Esophagus muscularis mucosa (tissue), 4 donors: ENCODE results near the gene GPD1L. TPM values are rescaled to one million over a fixed set of nuclear protein-coding genes. Genes with fewer than 3 reads are reported as not detected.

Experiments used
- DNase-seq: peaks from one replicate; pipeline ENCODE4 v3.0.0-alpha.2; 2017; ENCODE audit errors: extremely low spot score
- H3K27ac ChIP-seq, 4 donors: fragments of 200-600 bp; sonication (generic); replicated peaks in 1 of 4; 1 replicate in 3 of 4; 2 replicates in 1 of 4; pipeline ENCODE4 v1.5.1; 2016 to 2019; ENCODE audit warnings: mild to moderate bottlenecking in 1 of 4
- H3K27me3 ChIP-seq, 4 donors: fragments of 200-600 bp; sonication (generic); one replicate each; pipeline versions ENCODE4 v1.5.1 to v1.6.0; 2016 to 2019
- H3K36me3 ChIP-seq, 4 donors: fragments of 200-600 bp; sonication (generic); one replicate each; pipeline ENCODE4 v1.5.1; 2016 to 2019
- H3K4me1 ChIP-seq, 4 donors: fragments of 200-600 bp; sonication (generic); one replicate each; pipeline ENCODE4 v1.5.1; 2016 to 2019
- H3K4me3 ChIP-seq, 4 donors: fragments of 200-600 bp; sonication (generic); 1 replicate in 2 of 4; 2 replicates in 2 of 4; pipeline ENCODE4 v1.5.1; 2016 to 2019; ENCODE audit warnings: mild to moderate bottlenecking in 4 of 4, moderate library complexity in 1 of 4
- H3K9me3 ChIP-seq, 4 donors: fragments of 200-600 bp; sonication (generic); 1 replicate in 3 of 4; 2 replicates in 1 of 4; pipeline ENCODE4 v1.5.1; 2016 to 2019
- EP300 ChIP-seq: sonication (generic); formaldehyde crosslinking; IDR thresholded peaks from one replicate; pipeline ENCODE4 v1.6.1; 2017; ENCODE audit warnings: antibody characterized with exemption
- POLR2A ChIP-seq: fragments of 450-650 bp; IDR thresholded peaks from one replicate; pipeline ENCODE4 v1.6.1; 2017; ENCODE audit warnings: antibody characterized with exemption, moderate library complexity, mild to moderate bottlenecking, low read depth
- POLR2AphosphoS5 ChIP-seq, 2 donors: sonication (generic); formaldehyde crosslinking; IDR thresholded peaks; one replicate each; pipeline ENCODE4 v1.6.1; 2017; ENCODE audit warnings: antibody characterized with exemption in 2 of 2
- whole genome bisulfite sequencing: methylation state at CpG from one replicate; pipeline ENCODE4 v1.1.5; 2018; 5-methylcytosine and 5-hydroxymethylcytosine counted together
- intact Hi-C: fragments of 100-400 bp; cut with DNase I; formaldehyde crosslinking; loops from one replicate; pipeline ENCODE4 v1.15.1; 2023
- total RNA-seq, 4 donors: library from RNA; depleted of rRNA; stranded (reverse); fragments of >200 nt; gene quantifications; one replicate each; pipeline versions ENCODE4 v1.1.0 to v1.2.1, GENCODE V29; 2016
- TF ChIP-seq, protein P1 (sequence below), 3 experiments: fragments of 200-600 bp in 2 of 3; fragments of 450-650 bp in 1 of 3; sonication (generic) in 2 of 3; IDR thresholded peaks; one replicate each; pipeline ENCODE4 v1.5.1; 2017 to 2019; ENCODE audit warnings: antibody characterized with exemption in 3 of 3, mild to moderate bottlenecking in 2 of 3, moderate library complexity in 1 of 3

The GPD1L gene
- total RNA-seq, 4 donors from 2014 or later, result 75.6 to 117 (median 79.7) TPM

DNA sequence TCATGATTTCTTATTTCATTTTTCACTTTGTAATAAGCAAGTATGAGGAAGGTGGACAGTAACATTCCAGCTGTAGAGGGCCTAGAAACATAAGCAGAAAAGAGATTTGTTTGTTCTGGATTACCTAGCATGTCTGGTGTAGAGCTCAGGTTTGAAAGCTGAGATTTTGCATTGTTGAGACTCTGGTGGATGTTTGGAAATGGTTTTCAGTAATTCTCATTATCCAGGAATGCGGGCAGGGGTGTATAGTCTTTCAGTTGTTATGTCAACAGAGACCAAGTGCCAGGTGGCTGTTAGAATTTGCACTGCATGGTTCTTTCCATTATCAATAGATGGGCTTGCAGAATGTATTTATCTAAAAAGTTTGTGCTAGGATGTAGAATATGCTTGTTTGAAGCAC is 10.9 kb downstream of the GPD1L start:
- intact Hi-C loops, result no loop called here
- 72% methylated on average over 1 of the region's 1 CpG for WGBS
- Histone ChIP-seq H3K27me3 (no peaks in the 10 kb centered on the region), H3K4me1 (peaks cover 14 to 21% (median 15%) of the 10 kb centered on the region in 4 donors), H3K9me3 (no peaks in the 10 kb centered on the region), H3K27ac (no peak overlapping the region), H3K36me3 (no peaks in the 10 kb centered on the region), H3K4me3 (no peak overlapping the region)
- no peak for DNase-seq
- TF ChIP-seq, protein P1, sequence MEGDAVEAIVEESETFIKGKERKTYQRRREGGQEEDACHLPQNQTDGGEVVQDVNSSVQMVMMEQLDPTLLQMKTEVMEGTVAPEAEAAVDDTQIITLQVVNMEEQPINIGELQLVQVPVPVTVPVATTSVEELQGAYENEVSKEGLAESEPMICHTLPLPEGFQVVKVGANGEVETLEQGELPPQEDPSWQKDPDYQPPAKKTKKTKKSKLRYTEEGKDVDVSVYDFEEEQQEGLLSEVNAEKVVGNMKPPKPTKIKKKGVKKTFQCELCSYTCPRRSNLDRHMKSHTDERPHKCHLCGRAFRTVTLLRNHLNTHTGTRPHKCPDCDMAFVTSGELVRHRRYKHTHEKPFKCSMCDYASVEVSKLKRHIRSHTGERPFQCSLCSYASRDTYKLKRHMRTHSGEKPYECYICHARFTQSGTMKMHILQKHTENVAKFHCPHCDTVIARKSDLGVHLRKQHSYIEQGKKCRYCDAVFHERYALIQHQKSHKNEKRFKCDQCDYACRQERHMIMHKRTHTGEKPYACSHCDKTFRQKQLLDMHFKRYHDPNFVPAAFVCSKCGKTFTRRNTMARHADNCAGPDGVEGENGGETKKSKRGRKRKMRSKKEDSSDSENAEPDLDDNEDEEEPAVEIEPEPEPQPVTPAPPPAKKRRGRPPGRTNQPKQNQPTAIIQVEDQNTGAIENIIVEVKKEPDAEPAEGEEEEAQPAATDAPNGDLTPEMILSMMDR (IDR thresholded peaks at IDR 0.05), result no peak
- TF ChIP-seq POLR2A, result no peak
- TF ChIP-seq EP300, result no peak
- no peak for TF ChIP-seq POLR2AphosphoS5 (IDR thresholded peaks at IDR 0.05)

DNA sequence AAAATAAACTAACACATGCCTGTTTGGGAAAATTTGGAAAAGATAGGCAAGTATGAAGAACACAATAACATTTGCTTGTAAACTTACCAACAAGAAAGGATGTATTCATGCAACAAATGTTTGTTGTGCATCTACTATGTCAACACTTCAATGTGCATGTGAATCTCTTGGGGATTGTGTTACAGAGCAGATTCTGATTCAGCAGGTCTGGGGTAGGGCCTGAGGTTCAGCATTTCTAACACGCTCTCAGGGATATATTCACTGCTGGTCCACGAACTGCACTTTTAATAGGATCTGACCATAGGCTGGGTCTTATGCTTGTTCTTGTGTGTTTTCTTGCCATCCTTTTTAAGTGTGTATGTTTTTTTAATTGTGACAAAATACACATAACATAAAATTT is 11.8 kb downstream of the GPD1L start:
- DNase-seq, result no peak
- TF ChIP-seq, protein P1 (IDR thresholded peaks at IDR 0.05), result no peak
- TF ChIP-seq EP300 (no peak), POLR2A (no peak), POLR2AphosphoS5 (IDR thresholded peaks at IDR 0.05) (no peak)
- Histone ChIP-seq H3K36me3 (no peaks in the 10 kb centered on the region), H3K9me3 (no peaks in the 10 kb centered on the region), H3K4me1 (peaks cover 10 to 21% (median 14%) of the 10 kb centered on the region in 4 donors), H3K27me3 (no peaks in the 10 kb centered on the region), H3K27ac (no peak overlapping the region), H3K4me3 (no peak overlapping the region)
- intact Hi-C loops, result no loop called here
- WGBS, result 94% methylated on average over 2 of the region's 2 CpGs

DNA sequence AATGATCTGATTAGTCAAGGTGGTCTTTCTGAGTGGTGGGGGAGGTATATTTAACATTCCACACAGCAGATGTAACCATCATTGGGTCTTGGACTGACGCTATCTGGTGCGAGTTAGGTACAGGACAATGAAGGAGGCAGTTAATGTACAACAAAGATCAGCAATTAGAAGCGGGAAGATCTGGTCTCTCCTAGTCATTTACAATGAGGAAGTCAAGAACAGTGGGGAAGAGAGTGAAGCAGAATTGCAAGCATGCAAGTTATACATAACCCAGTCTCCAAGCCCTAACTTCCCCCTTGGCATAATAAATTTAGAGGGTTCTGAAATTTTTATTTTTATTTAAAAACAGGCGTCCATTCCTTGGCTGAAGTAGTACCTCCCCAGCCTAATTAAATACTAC is 14.1 kb downstream of the GPD1L start:
- Histone ChIP-seq H3K27me3 (no peaks in the 10 kb centered on the region), H3K36me3 (no peaks in the 10 kb centered on the region), H3K4me3 (no peak overlapping the region), H3K9me3 (no peaks in the 10 kb centered on the region), H3K4me1 (peaks cover 10 to 17% (median 15%) of the 10 kb centered on the region in 4 donors), H3K27ac (no peak overlapping the region)
- TF ChIP-seq POLR2A, result no peak
- no peak for TF ChIP-seq EP300
- TF ChIP-seq POLR2AphosphoS5 (IDR thresholded peaks at IDR 0.05), result no peak
- TF ChIP-seq, protein P1 (IDR thresholded peaks at IDR 0.05), result no peak
- intact Hi-C loops, result no loop called here
- DNase-seq, result no peak
- 68% methylated on average over 4 of the region's 4 CpGs for WGBS

DNA sequence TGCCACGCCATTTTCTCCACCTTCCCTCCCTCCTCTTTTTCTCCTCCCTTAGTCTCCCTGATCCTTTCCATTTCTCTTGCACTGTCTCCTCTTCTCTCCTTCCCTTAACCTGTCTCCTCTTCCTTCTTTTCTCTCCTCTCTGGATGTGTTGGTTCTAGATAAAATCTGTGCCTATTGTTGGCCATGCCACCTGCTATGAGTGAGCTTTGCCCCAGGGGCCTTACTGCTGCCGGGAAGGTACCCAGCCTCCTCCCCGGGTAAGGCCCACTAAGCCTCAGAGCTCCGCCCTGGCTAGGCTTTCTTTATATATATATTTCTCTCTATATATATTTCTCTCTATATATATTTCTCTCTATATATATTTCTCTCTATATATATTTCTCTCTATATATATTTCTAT is 14.7 kb downstream of the GPD1L start:
- Histone ChIP-seq H3K36me3 (no peaks in the 10 kb centered on the region), H3K9me3 (no peaks in the 10 kb centered on the region), H3K27me3 (no peaks in the 10 kb centered on the region), H3K4me3 (no peak overlapping the region), H3K4me1 (peaks cover 14 to 23% (median 18%) of the 10 kb centered on the region in 4 donors), H3K27ac (no peak overlapping the region)
- DNase-seq, result no peak
- intact Hi-C loops, result no loop called here
- TF ChIP-seq POLR2A (no peak), POLR2AphosphoS5 (IDR thresholded peaks at IDR 0.05) (no peak), EP300 (no peak)
- TF ChIP-seq, protein P1 (IDR thresholded peaks at IDR 0.05), result no peak
- WGBS, result 83% methylated on average over 4 of the region's 4 CpGs

DNA sequence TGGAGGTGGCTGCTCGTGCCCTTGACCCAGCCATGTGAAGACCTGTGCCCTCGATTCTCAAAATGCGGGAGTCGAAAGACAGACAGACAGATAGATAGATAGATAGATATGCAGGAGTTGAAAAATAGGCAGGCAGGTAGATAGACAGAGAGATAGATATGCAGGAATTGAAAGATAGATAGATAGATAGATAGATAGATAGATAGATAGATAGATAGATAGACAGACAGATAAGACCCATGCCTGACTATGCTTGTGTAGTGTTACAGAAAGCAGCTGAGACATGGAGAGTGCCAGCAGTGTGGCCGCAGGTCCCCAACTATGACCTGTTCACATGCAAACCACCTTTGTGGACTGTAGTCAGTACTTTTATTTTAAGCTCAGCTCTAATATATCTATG is 17.2 kb downstream of the GPD1L start:
- H3K36me3 ChIP-seq, result peaks cover 0 to 4% (median 0%) of the 10 kb centered on the region in 4 donors
- WGBS, result 93% methylated on average over 5 of the region's 5 CpGs
- H3K9me3 ChIP-seq, result no peaks in the 10 kb centered on the region
- peaks cover 14 to 38% (median 17%) of the 10 kb centered on the region in 4 donors for H3K4me1 ChIP-seq
- intact Hi-C loops, result no loop called here
- no peak overlapping the region for H3K27ac ChIP-seq
- no peak overlapping the region for H3K4me3 ChIP-seq
- no peak for TF ChIP-seq EP300
- no peak for TF ChIP-seq POLR2AphosphoS5 (IDR thresholded peaks at IDR 0.05)
- TF ChIP-seq POLR2A, result no peak
- TF ChIP-seq, protein P1 (IDR thresholded peaks at IDR 0.05), result no peak
- H3K27me3 ChIP-seq, result no peaks in the 10 kb centered on the region
- no peak for DNase-seq
